ENCODE data around the gene COL24A1. TPM values are rescaled to one million over a fixed set of nuclear protein-coding genes. Genes with fewer than 3 reads are reported as not detected.

Gene COL24A1
- total RNA-seq, 1 experiment from 2014 or later, result not detected

DNA sequence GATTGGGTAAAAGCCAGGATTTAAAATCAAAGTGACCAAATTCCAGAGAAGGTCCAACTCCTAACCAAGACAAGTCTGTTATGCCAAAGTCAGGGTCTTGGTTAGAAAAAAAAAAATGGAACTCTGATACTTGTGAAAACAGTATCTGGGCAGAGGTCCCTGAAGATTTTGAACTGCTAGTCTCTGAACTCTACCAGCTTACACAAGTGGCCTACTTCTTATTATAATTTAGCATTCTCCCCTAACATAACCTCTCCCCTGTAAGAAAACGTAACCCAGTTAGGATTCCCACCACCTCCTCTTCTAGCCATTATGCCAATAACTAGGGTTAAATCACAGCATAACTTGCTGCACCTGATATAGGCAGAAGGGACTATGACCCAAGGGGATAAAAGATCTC, 220.5 kb downstream of the COL24A1 start:
- Histone ChIP-seq H3K4me1 (ENCODE audit: control insufficient read depth in 1 of 2, insufficient read depth in 2 of 2, low read length in 2 of 2) (no peaks in the 10 kb centered on the region), H3K79me2 (ENCODE audit: insufficient read depth, low read length) (no peaks in the 10 kb centered on the region), H3K4me3 (replicated peaks in 1 of 2; ENCODE audit: low read depth in 1 of 2, low read length in 2 of 2) (no peak overlapping the region), H3K9me3 (ENCODE audit: control insufficient read depth in 1 of 2, insufficient read depth in 1 of 2, low read depth in 1 of 2, low read length in 2 of 2) (no peaks in the 10 kb centered on the region), H3K36me3 (ENCODE audit: control insufficient read depth in 1 of 2, insufficient read depth in 2 of 2, low read length in 2 of 2) (no peaks in the 10 kb centered on the region), H3K9me2 (ENCODE audit: insufficient read depth) (peaks cover 3% of the 10 kb centered on the region; the same call in 1 of the 2 replicates), H4K20me1 (ENCODE audit: insufficient read depth) (no peaks in the 10 kb centered on the region), H3K27me3 (ENCODE audit: insufficient read depth, low read length) (no peaks in the 10 kb centered on the region), H3K27ac (ENCODE audit: low read depth, low read length) (no peak overlapping the region), H3K9ac (ENCODE audit: low read length) (no peak overlapping the region), H3K4me2 (ENCODE audit: low read length) (no peak overlapping the region), H2AFZ (ENCODE audit: low read depth, low read length, poor library complexity, severe bottlenecking) (no peak overlapping the region)
- intact Hi-C loops (cut with micrococcal nuclease), result no loop called here
- ChIA-PET POLR2A (no interaction called here), CTCF (no interaction called here), RAD21 (ENCODE audit: low non-redundant PET in 1 of 2, low total read pairs in 2 of 2, uncharacterized antibody in 2 of 2, unreplicated experiment in 2 of 2) (no interaction called here)
- TF ChIP-seq, protein P1, sequence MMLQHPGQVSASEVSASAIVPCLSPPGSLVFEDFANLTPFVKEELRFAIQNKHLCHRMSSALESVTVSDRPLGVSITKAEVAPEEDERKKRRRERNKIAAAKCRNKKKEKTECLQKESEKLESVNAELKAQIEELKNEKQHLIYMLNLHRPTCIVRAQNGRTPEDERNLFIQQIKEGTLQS (IDR thresholded peaks at IDR 0.05), result no peak
- TF ChIP-seq YY1 (IDR thresholded peaks at IDR 0.05; ENCODE audit: extremely low read depth, insufficient replicate concordance, low read depth, low read length) (no peak), POLR2AphosphoS5 (IDR thresholded peaks at IDR 0.05; ENCODE audit: low read depth, low read length) (no peak), FOSL1 (IDR thresholded peaks at IDR 0.05; ENCODE audit: low read depth) (no peak), RAD21 (IDR thresholded peaks at IDR 0.05; ENCODE audit: low read depth) (no peak), EZH2phosphoT487 (IDR thresholded peaks at IDR 0.05; ENCODE audit: borderline replicate concordance) (no peak), EZH2 (IDR thresholded peaks at IDR 0.05) (no peak), SRF (IDR thresholded peaks at IDR 0.05; ENCODE audit: low read depth) (no peak)
- TF ChIP-seq, protein P2, sequence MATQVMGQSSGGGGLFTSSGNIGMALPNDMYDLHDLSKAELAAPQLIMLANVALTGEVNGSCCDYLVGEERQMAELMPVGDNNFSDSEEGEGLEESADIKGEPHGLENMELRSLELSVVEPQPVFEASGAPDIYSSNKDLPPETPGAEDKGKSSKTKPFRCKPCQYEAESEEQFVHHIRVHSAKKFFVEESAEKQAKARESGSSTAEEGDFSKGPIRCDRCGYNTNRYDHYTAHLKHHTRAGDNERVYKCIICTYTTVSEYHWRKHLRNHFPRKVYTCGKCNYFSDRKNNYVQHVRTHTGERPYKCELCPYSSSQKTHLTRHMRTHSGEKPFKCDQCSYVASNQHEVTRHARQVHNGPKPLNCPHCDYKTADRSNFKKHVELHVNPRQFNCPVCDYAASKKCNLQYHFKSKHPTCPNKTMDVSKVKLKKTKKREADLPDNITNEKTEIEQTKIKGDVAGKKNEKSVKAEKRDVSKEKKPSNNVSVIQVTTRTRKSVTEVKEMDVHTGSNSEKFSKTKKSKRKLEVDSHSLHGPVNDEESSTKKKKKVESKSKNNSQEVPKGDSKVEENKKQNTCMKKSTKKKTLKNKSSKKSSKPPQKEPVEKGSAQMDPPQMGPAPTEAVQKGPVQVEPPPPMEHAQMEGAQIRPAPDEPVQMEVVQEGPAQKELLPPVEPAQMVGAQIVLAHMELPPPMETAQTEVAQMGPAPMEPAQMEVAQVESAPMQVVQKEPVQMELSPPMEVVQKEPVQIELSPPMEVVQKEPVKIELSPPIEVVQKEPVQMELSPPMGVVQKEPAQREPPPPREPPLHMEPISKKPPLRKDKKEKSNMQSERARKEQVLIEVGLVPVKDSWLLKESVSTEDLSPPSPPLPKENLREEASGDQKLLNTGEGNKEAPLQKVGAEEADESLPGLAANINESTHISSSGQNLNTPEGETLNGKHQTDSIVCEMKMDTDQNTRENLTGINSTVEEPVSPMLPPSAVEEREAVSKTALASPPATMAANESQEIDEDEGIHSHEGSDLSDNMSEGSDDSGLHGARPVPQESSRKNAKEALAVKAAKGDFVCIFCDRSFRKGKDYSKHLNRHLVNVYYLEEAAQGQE (IDR thresholded peaks at IDR 0.05; ENCODE audit: low read depth), result no peak
- no TSS peak for BruUV-seq (replicated peaks)
- ATAC-seq (no peak), DNase-seq (ENCODE audit: low read depth, low spot score) (no peak)

Data from HCT116 (cell line).